Measurements from ENCODE around the gene USP6NL. TPM values are rescaled to one million over a fixed set of nuclear protein-coding genes. Genes with fewer than 3 reads are reported as not detected.

The USP6NL gene
- total and polyA plus RNA-seq, 7 donors, result 9.2 to 11.4 (median 10.8) TPM

DNA sequence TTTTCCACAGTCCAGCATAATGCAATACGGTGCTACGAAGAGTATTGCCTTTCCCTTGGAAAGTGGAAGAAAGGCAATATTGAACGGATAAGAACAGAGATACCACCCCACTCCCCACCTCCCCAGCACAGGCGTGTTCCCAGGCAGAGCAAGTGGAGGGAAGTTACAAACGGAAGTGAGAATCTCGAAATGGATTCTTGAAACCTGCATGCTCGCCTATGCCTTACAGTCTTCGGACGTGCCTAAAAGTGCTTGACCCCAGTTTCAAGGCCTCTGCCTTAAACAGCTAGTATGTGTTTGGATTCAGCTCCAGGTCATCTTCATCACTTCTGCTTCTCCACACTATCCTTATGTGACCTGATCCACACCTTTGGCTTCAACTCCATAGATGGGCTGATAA lies 35.0 kb upstream of the USP6NL start:
- intact Hi-C loops (cut with DNase I), result no loop called here
- DNase-seq, result no peak
- Histone ChIP-seq H3K27ac (no peak overlapping the region), H3K4me1 (no peaks in the 10 kb centered on the region), H3K9me3 (no peaks in the 10 kb centered on the region), H3K36me3 (no peaks in the 10 kb centered on the region), H3K27me3 (no peaks in the 10 kb centered on the region), H3K4me3 (no peak overlapping the region)
- WGBS, 2 donors, result 86 to 87% methylated on average over 9 of the region's 9 CpGs
- TF ChIP-seq, protein P1, sequence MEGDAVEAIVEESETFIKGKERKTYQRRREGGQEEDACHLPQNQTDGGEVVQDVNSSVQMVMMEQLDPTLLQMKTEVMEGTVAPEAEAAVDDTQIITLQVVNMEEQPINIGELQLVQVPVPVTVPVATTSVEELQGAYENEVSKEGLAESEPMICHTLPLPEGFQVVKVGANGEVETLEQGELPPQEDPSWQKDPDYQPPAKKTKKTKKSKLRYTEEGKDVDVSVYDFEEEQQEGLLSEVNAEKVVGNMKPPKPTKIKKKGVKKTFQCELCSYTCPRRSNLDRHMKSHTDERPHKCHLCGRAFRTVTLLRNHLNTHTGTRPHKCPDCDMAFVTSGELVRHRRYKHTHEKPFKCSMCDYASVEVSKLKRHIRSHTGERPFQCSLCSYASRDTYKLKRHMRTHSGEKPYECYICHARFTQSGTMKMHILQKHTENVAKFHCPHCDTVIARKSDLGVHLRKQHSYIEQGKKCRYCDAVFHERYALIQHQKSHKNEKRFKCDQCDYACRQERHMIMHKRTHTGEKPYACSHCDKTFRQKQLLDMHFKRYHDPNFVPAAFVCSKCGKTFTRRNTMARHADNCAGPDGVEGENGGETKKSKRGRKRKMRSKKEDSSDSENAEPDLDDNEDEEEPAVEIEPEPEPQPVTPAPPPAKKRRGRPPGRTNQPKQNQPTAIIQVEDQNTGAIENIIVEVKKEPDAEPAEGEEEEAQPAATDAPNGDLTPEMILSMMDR (IDR thresholded peaks at IDR 0.05), result no peak
- TF ChIP-seq POLR2A (IDR thresholded peaks at IDR 0.05) (no peak), EP300 (IDR thresholded peaks at IDR 0.05) (no peak), POLR2AphosphoS5 (IDR thresholded peaks at IDR 0.05) (no peak)

DNA sequence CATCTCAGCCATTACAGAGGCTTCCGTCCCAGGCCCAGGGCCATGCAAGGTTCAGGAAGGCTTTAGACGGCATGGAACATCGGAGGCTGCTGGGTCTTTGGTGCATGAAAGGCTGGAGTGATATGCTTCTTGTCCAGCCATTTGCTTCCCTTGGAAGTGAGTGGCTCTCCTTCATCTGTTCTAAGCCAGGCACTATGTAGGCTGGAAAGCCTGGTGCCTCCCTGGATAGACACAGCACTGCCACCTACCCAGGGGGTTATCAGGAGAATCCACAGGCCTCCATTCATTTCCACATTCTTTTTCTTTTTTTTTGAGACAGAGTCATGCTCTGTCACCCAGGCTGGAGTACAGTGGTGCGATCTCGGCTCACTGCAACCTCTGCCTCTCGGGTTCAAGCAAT lies 31.6 kb upstream of the USP6NL start:
- Histone ChIP-seq H3K27me3 (no peaks in the 10 kb centered on the region), H3K4me1 (no peaks in the 10 kb centered on the region), H3K36me3 (no peaks in the 10 kb centered on the region), H3K4me3 (no peak overlapping the region), H3K27ac (no peak overlapping the region), H3K9me3 (no peaks in the 10 kb centered on the region)
- no peak for DNase-seq
- TF ChIP-seq POLR2AphosphoS5 (IDR thresholded peaks at IDR 0.05) (no peak), POLR2A (IDR thresholded peaks at IDR 0.05) (no peak), EP300 (IDR thresholded peaks at IDR 0.05) (no peak)
- TF ChIP-seq, protein P1 (IDR thresholded peaks at IDR 0.05), result no peak
- intact Hi-C loops (cut with DNase I), result no loop called here
- WGBS, 2 donors, result 94 to 95% methylated on average over 6 of the region's 6 CpGs

DNA sequence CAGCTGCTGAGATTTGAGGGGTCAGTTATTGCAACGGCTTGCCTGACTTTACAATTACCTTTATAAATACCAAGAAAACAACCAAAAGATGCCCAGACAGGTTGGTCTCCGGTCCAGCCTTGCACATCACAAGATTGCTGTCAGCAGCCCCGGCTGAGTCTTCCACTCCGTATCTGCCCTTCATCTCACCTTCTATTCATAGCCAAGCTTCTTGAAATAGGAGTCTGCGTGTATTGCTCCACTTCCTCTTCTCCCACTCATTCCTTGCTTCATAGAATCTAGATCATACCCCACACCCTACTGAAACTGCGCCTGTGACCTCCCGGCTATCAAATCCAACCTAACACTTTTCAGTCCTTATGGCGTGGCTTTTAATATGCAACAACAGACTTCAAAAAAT lies 31.1 kb upstream of the USP6NL start:
- H3K4me1 ChIP-seq, result no peaks in the 10 kb centered on the region
- H3K27me3 ChIP-seq, result no peaks in the 10 kb centered on the region
- H3K27ac ChIP-seq, result no peak overlapping the region
- 88 to 89% methylated on average over 8 of the region's 8 CpGs for WGBS, 2 donors
- TF ChIP-seq, protein P1 (IDR thresholded peaks at IDR 0.05), result no peak
- no peak for TF ChIP-seq POLR2AphosphoS5 (IDR thresholded peaks at IDR 0.05)
- no peak for TF ChIP-seq EP300 (IDR thresholded peaks at IDR 0.05)
- TF ChIP-seq POLR2A (IDR thresholded peaks at IDR 0.05), result no peak
- H3K9me3 ChIP-seq, result no peaks in the 10 kb centered on the region
- no peak for DNase-seq
- no peaks in the 10 kb centered on the region for H3K36me3 ChIP-seq
- intact Hi-C loops (cut with DNase I), result no loop called here
- no peak overlapping the region for H3K4me3 ChIP-seq

DNA sequence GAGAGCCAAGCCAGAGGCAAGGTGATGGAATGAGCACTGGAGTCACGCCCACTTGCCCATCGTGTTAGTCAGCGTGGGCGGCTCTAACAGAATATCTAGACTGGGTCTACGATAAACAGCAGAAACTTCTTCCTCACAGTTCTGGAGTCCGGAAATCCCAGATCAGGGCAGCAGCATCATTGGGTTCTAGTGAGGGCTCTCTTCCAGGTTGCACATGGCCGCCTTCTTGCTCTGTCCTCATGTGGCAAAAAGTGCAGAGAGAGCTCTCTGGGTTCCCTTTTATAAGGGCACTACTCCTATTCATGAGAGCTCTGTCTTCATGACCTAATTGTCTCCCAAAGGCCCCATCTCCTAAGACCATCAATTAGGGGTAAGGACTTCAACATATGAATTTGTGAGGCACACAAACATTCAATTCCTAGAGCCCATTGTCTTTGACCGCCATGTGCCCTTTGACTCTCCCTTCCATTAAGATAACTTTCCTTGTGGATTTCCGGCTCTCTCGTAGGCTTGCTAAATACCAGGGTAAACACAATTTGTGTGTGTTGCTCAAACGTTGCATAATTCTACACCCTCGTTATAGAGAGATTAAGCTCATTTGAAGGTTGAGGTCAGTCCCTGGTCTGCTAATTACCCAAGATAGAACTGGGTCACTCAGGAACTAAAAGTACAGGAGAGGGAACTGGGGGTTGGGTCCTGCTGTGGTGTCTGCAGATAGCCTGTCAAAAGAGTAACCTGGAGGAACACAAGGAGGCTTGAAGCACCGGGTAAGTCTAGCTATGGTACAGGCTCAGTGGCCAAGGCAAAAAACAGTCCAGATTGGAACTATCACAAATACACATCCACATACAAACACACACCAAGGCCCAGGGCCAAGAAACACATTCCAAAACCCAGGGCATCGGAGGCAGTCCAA lies 28.7 kb upstream of the USP6NL start:
- intact Hi-C loops (cut with DNase I), result no loop called here
- WGBS, 2 donors, result 79 to 85% methylated on average over 14 of the region's 14 CpGs
- Histone ChIP-seq H3K4me1 (no peaks in the 10 kb centered on the region), H3K9me3 (no peaks in the 10 kb centered on the region), H3K36me3 (no peaks in the 10 kb centered on the region), H3K27me3 (no peaks in the 10 kb centered on the region), H3K27ac (no peak overlapping the region), H3K4me3 (no peak overlapping the region)
- TF ChIP-seq, protein P1 (IDR thresholded peaks at IDR 0.05), result no peak
- no peak for TF ChIP-seq POLR2A (IDR thresholded peaks at IDR 0.05)
- TF ChIP-seq POLR2AphosphoS5 (IDR thresholded peaks at IDR 0.05), result no peak
- no peak for TF ChIP-seq EP300 (IDR thresholded peaks at IDR 0.05)
- DNase-seq, result no peak

All from sigmoid colon (tissue), 7 donors.